SK-N-SH treated with all-trans-retinoic acid at 6 μM for 48 hours (cell line): ENCODE measurements around the gene CACNA1C.

Experiments
- CSDC2 ChIP-seq: fragments of 250-450 bp; sonication (Bioruptor Pico); IDR thresholded peaks from 2 replicates; pipeline ENCODE4 v1.5.0; 2020; ENCODE audit warnings: mild to moderate bottlenecking, moderate library complexity
- CSRNP3 ChIP-seq: fragments of 250-450 bp; sonication (Bioruptor Pico); IDR thresholded peaks from 2 replicates; pipeline ENCODE4 v1.5.1; 2021; ENCODE audit warnings: mild to moderate bottlenecking, moderate library complexity
- ESRRG ChIP-seq: fragments of 250-450 bp; sonication (Bioruptor Pico); IDR thresholded peaks from 2 replicates; pipeline ENCODE4 v1.6.1; 2021; ENCODE audit warnings: mild to moderate bottlenecking
- GLIS3 ChIP-seq: fragments of 250-450 bp; sonication (Bioruptor Pico); IDR thresholded peaks from 2 replicates; pipeline ENCODE4 v1.5.0; 2020; ENCODE audit warnings: mild to moderate bottlenecking, moderate library complexity
- PPARA ChIP-seq: fragments of 250-450 bp; sonication (Bioruptor Pico); IDR thresholded peaks from 2 replicates; pipeline ENCODE4 v1.5.0; 2020; ENCODE audit warnings: mild to moderate bottlenecking, borderline replicate concordance
- TCF4 ChIP-seq: fragments of 250-450 bp; sonication (Bioruptor Pico); IDR thresholded peaks from 2 replicates; pipeline ENCODE4 v1.8.0; 2021; ENCODE audit warnings: mild to moderate bottlenecking, moderate library complexity, borderline replicate concordance
- TSHZ2 ChIP-seq: fragments of 250-450 bp; sonication (Bioruptor Pico); IDR thresholded peaks from 2 replicates; pipeline ENCODE4 v1.5.0; 2020; ENCODE audit warnings: mild to moderate bottlenecking, moderate library complexity
- ZC3H10 ChIP-seq: fragments of 250-450 bp; sonication (Bioruptor Pico); IDR thresholded peaks from 2 replicates; pipeline ENCODE4 v1.5.1; 2021; ENCODE audit warnings: mild to moderate bottlenecking, moderate library complexity
- ZFP30 ChIP-seq: fragments of 450-650 bp; formaldehyde crosslinking; IDR thresholded peaks from 2 replicates; pipeline ENCODE4 v1.5.0; 2022; ENCODE audit warnings: mild to moderate bottlenecking, moderate library complexity

DNA sequence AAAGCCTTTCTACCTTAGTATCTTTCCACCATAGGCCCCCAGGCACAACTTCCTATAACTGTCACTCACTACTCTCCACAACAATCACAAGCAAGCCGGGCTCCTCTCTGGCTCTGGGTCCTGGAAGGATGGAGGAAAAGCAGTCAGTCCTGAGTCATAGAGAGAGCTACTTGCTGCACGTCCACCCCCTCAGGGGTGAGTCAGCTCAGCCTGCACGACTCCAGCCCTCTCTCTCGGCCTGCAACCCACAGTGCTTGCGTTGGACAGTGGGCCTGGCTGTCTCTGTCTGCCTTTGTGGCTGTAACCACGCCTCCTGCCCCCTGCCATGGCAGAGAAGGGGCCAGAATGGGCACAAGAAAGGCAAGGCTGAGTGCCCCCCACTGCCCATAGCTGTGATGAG is 587.9 kb downstream of the CACNA1C start:
- TF ChIP-seq CSRNP3 (CRISPR knock-in tag) (no peak), PPARA (CRISPR knock-in tag) (no peak), TCF4 (CRISPR knock-in tag) (no peak), ZC3H10 (no peak), ESRRG (CRISPR knock-in tag) (no peak), CSDC2 (no peak), TSHZ2 (CRISPR knock-in tag) (no peak), ZFP30 (CRISPR knock-in tag) (no peak), GLIS3 (no peak)
